ENCODE results near the gene PPIH.

GRCh38 chr1:42689912-42690311, 31.7 kb downstream of the PPIH start:
- TF ChIP-seq POLR2A (IDR thresholded peaks at IDR 0.05; ENCODE audit: low read depth, low read length) (no peak), POLR2AphosphoS5 (IDR thresholded peaks at IDR 0.05; ENCODE audit: low read depth, low read length) (no peak)

All from GM12891 (cell line).